LNCAP (cell line): ENCODE data around the gene RGCC.

Experiments used
- CTCF ChIP-seq: fragments of 450-650 bp; IDR thresholded peaks from 2 replicates; pipeline ENCODE4 v1.5.1; 2017; ENCODE audit warnings: mild to moderate bottlenecking

Gene RGCC

GRCh38 chr13:41416276-41416675 lies 41.1 kb upstream of the RGCC start:
- no peak for TF ChIP-seq CTCF

GRCh38 chr13:41418027-41418426 lies 39.3 kb upstream of the RGCC start:
- TF ChIP-seq CTCF = no peak

- TF ChIP-seq CTCF = no peak
Measured at GRCh38 chr13:41418731-41419130, 38.6 kb upstream of the RGCC start.

GRCh38 chr13:41419206-41419605 lies 38.1 kb upstream of the RGCC start:
- no peak for TF ChIP-seq CTCF

- TF ChIP-seq CTCF = no peak
Measured at GRCh38 chr13:41420146-41420545, 37.2 kb upstream of the RGCC start.

- no peak for TF ChIP-seq CTCF
Measured at GRCh38 chr13:41426047-41426446, 31.3 kb upstream of the RGCC start.

GRCh38 chr13:41427666-41428065 lies 29.7 kb upstream of the RGCC start:
- no peak for TF ChIP-seq CTCF

- TF ChIP-seq CTCF = no peak
Measured at GRCh38 chr13:41428155-41428554, 29.2 kb upstream of the RGCC start.
